Measurements from ENCODE around the gene TPRG1.

The TPRG1 gene

GRCh38 chr3:189171707-189172106 lies at the start of gene TPRG1:
Gene TPRG1, plus strand, starts transcription at chr3:189171971. Its CDS starts 35,414 bp downstream, at chr3:189207385.
- no peak within 1 kb of the TSS for H3K4me3 ChIP-seq (ENCODE audit: low read depth in 1 of 2, low read length in 2 of 2)
- no peak within 1 kb of the TSS for H3K27ac ChIP-seq (ENCODE audit: low read depth, low read length)
- H3K9ac ChIP-seq (ENCODE audit: low read length) = no peak within 1 kb of the TSS
- H3K9me3 ChIP-seq (ENCODE audit: low read length) = no peaks in the 10 kb centered on the region
- H3K36me3 ChIP-seq (ENCODE audit: insufficient read depth, low read length) = no peaks in the 10 kb centered on the region
- H3K27me3 ChIP-seq (ENCODE audit: control insufficient read depth in 1 of 2, insufficient read depth in 2 of 2, low read length in 2 of 2) = no peaks in the 10 kb centered on the region
- no peaks in the 10 kb centered on the region for H3K4me1 ChIP-seq (ENCODE audit: insufficient read depth, low read length)

- H3K27me3 ChIP-seq (ENCODE audit: control insufficient read depth in 1 of 2, insufficient read depth in 2 of 2, low read length in 2 of 2) = no peaks in the 10 kb centered on the region
- H3K36me3 ChIP-seq (ENCODE audit: insufficient read depth, low read length) = no peaks in the 10 kb centered on the region
- peaks cover 30% of the 10 kb centered on the region for H3K4me1 ChIP-seq (ENCODE audit: insufficient read depth, low read length)
- no peak overlapping the region for H3K4me3 ChIP-seq (ENCODE audit: low read depth in 1 of 2, low read length in 2 of 2)
- no peak overlapping the region for H3K27ac ChIP-seq (ENCODE audit: low read depth, low read length)
- H3K9me3 ChIP-seq (ENCODE audit: low read length) = no peaks in the 10 kb centered on the region
- H3K9ac ChIP-seq (ENCODE audit: low read length) = no peak overlapping the region
Observed at GRCh38 chr3:189122110-189122509, 49.7 kb upstream of the TPRG1 start.

- Histone ChIP-seq H3K9ac (ENCODE audit: low read length) (no peak overlapping the region), H3K9me3 (ENCODE audit: low read length) (no peaks in the 10 kb centered on the region), H3K36me3 (ENCODE audit: insufficient read depth, low read length) (no peaks in the 10 kb centered on the region), H3K27ac (ENCODE audit: low read depth, low read length) (peak overlapping the region; percentile 22), H3K4me3 (ENCODE audit: low read depth in 1 of 2, low read length in 2 of 2) (peak overlapping the region in 1 of 2 donors; percentile 25), H3K4me1 (ENCODE audit: insufficient read depth, low read length) (peaks cover 30% of the 10 kb centered on the region), H3K27me3 (ENCODE audit: control insufficient read depth in 1 of 2, insufficient read depth in 2 of 2, low read length in 2 of 2) (no peaks in the 10 kb centered on the region)
Observed at GRCh38 chr3:189122526-189123205, 49.1 kb upstream of the TPRG1 start.

- no peak overlapping the region for H3K9ac ChIP-seq (ENCODE audit: low read length)
- H3K27ac ChIP-seq (ENCODE audit: low read depth, low read length) = peak overlapping the region; percentile 22
Observed at GRCh38 chr3:189123595-189124387, 48.0 kb upstream of the TPRG1 start.

GRCh38 chr3:189132231-189132671 lies 39.5 kb upstream of the TPRG1 start:
- H3K9ac ChIP-seq (ENCODE audit: low read length) = no peak overlapping the region
- H3K27ac ChIP-seq (ENCODE audit: low read depth, low read length) = no peak overlapping the region

More at GRCh38 chr3:189123595-189124387, 48.0 kb upstream of the TPRG1 start:
- H3K36me3 ChIP-seq (ENCODE audit: insufficient read depth, low read length) = no peaks in the 10 kb centered on the region
- H3K4me3 ChIP-seq (ENCODE audit: low read depth in 1 of 2, low read length in 2 of 2) = peak overlapping the region in 1 of 2 donors; percentile 25
- H3K9me3 ChIP-seq (ENCODE audit: low read length) = no peaks in the 10 kb centered on the region
- H3K27me3 ChIP-seq (ENCODE audit: control insufficient read depth in 1 of 2, insufficient read depth in 2 of 2, low read length in 2 of 2) = no peaks in the 10 kb centered on the region
- H3K4me1 ChIP-seq (ENCODE audit: insufficient read depth, low read length) = peaks cover 30% of the 10 kb centered on the region

GRCh38 chr3:189132839-189133238 lies 38.9 kb upstream of the TPRG1 start:
- Histone ChIP-seq H3K9ac (ENCODE audit: low read length) (no peak overlapping the region), H3K27me3 (ENCODE audit: control insufficient read depth in 1 of 2, insufficient read depth in 2 of 2, low read length in 2 of 2) (no peaks in the 10 kb centered on the region), H3K27ac (ENCODE audit: low read depth, low read length) (no peak overlapping the region), H3K4me3 (ENCODE audit: low read depth in 1 of 2, low read length in 2 of 2) (no peak overlapping the region), H3K4me1 (ENCODE audit: insufficient read depth, low read length) (peaks cover 7% of the 10 kb centered on the region), H3K9me3 (ENCODE audit: low read length) (no peaks in the 10 kb centered on the region), H3K36me3 (ENCODE audit: insufficient read depth, low read length) (no peaks in the 10 kb centered on the region)

More at GRCh38 chr3:189132231-189132671, 39.5 kb upstream of the TPRG1 start:
- H3K4me1 ChIP-seq (ENCODE audit: insufficient read depth, low read length) = peaks cover 7% of the 10 kb centered on the region
- no peaks in the 10 kb centered on the region for H3K36me3 ChIP-seq (ENCODE audit: insufficient read depth, low read length)
- H3K4me3 ChIP-seq (ENCODE audit: low read depth in 1 of 2, low read length in 2 of 2) = peak overlapping the region in 1 of 2 donors; percentile 1
- H3K9me3 ChIP-seq (ENCODE audit: low read length) = no peaks in the 10 kb centered on the region
- H3K27me3 ChIP-seq (ENCODE audit: control insufficient read depth in 1 of 2, insufficient read depth in 2 of 2, low read length in 2 of 2) = no peaks in the 10 kb centered on the region

- Histone ChIP-seq H3K9ac (ENCODE audit: low read length) (no peak overlapping the region), H3K27me3 (ENCODE audit: control insufficient read depth in 1 of 2, insufficient read depth in 2 of 2, low read length in 2 of 2) (no peaks in the 10 kb centered on the region), H3K36me3 (ENCODE audit: insufficient read depth, low read length) (no peaks in the 10 kb centered on the region), H3K4me3 (ENCODE audit: low read depth in 1 of 2, low read length in 2 of 2) (no peak overlapping the region), H3K9me3 (ENCODE audit: low read length) (no peaks in the 10 kb centered on the region), H3K27ac (ENCODE audit: low read depth, low read length) (no peak overlapping the region), H3K4me1 (ENCODE audit: insufficient read depth, low read length) (peaks cover 7% of the 10 kb centered on the region)
Observed at GRCh38 chr3:189133768-189134167, 38.0 kb upstream of the TPRG1 start.

- no peak overlapping the region for H3K4me3 ChIP-seq (ENCODE audit: low read depth in 1 of 2, low read length in 2 of 2)
- H3K27ac ChIP-seq (ENCODE audit: low read depth, low read length) = no peak overlapping the region
- no peaks in the 10 kb centered on the region for H3K27me3 ChIP-seq (ENCODE audit: control insufficient read depth in 1 of 2, insufficient read depth in 2 of 2, low read length in 2 of 2)
- H3K4me1 ChIP-seq (ENCODE audit: insufficient read depth, low read length) = peaks cover 7% of the 10 kb centered on the region
- H3K9ac ChIP-seq (ENCODE audit: low read length) = no peak overlapping the region
- H3K9me3 ChIP-seq (ENCODE audit: low read length) = no peaks in the 10 kb centered on the region
- H3K36me3 ChIP-seq (ENCODE audit: insufficient read depth, low read length) = no peaks in the 10 kb centered on the region
Observed at GRCh38 chr3:189137416-189137815, 34.4 kb upstream of the TPRG1 start.

GRCh38 chr3:189138901-189139610 lies 32.7 kb upstream of the TPRG1 start:
- Histone ChIP-seq H3K9me3 (ENCODE audit: low read length) (no peaks in the 10 kb centered on the region), H3K36me3 (ENCODE audit: insufficient read depth, low read length) (no peaks in the 10 kb centered on the region), H3K9ac (ENCODE audit: low read length) (no peak overlapping the region), H3K27ac (ENCODE audit: low read depth, low read length) (no peak overlapping the region), H3K4me3 (ENCODE audit: low read depth in 1 of 2, low read length in 2 of 2) (no peak overlapping the region), H3K27me3 (ENCODE audit: control insufficient read depth in 1 of 2, insufficient read depth in 2 of 2, low read length in 2 of 2) (no peaks in the 10 kb centered on the region), H3K4me1 (ENCODE audit: insufficient read depth, low read length) (no peaks in the 10 kb centered on the region)

- Histone ChIP-seq H3K36me3 (ENCODE audit: insufficient read depth, low read length) (no peaks in the 10 kb centered on the region), H3K4me1 (ENCODE audit: insufficient read depth, low read length) (no peaks in the 10 kb centered on the region), H3K27ac (ENCODE audit: low read depth, low read length) (no peak overlapping the region), H3K27me3 (ENCODE audit: control insufficient read depth in 1 of 2, insufficient read depth in 2 of 2, low read length in 2 of 2) (no peaks in the 10 kb centered on the region), H3K9ac (ENCODE audit: low read length) (no peak overlapping the region), H3K9me3 (ENCODE audit: low read length) (no peaks in the 10 kb centered on the region), H3K4me3 (ENCODE audit: low read depth in 1 of 2, low read length in 2 of 2) (no peak overlapping the region)
Observed at GRCh38 chr3:189139611-189139940, 32.2 kb upstream of the TPRG1 start.

GRCh38 chr3:189142527-189142926 lies 29.2 kb upstream of the TPRG1 start:
- Histone ChIP-seq H3K9me3 (ENCODE audit: low read length) (no peaks in the 10 kb centered on the region), H3K36me3 (ENCODE audit: insufficient read depth, low read length) (no peaks in the 10 kb centered on the region), H3K4me3 (ENCODE audit: low read depth in 1 of 2, low read length in 2 of 2) (no peak overlapping the region), H3K9ac (ENCODE audit: low read length) (no peak overlapping the region), H3K27ac (ENCODE audit: low read depth, low read length) (no peak overlapping the region), H3K4me1 (ENCODE audit: insufficient read depth, low read length) (peaks cover 3% of the 10 kb centered on the region), H3K27me3 (ENCODE audit: control insufficient read depth in 1 of 2, insufficient read depth in 2 of 2, low read length in 2 of 2) (no peaks in the 10 kb centered on the region)

All from muscle layer of colon (tissue), 2 donors.